Activated T-cell treated with anti-CD3 and anti-CD28 coated beads, Interleukin-2, amount 50 U/mL, for 1 hour (primary cell): Measurements from ENCODE around the gene CCR8.
"Not testable (repeated sequence)": the region's sequence is repeated elsewhere in the genome, so short reads cannot be mapped to it uniquely, and the experiment has no call there.

Experiments
- DNase-seq: peaks from one replicate; pipeline ENCODE4 v3.0.0-alpha.2; 2020

Gene CCR8

GRCh38 chr3:39317571-39318169 is 11.8 kb upstream of the CCR8 start:
- no peak for DNase-seq

- no peak for DNase-seq
These were observed 11.2 kb upstream of the CCR8 start for GRCh38 chr3:39318301-39318700.

GRCh38 chr3:39319249-39319648 is 10.3 kb upstream of the CCR8 start:
- DNase-seq, result no peak

- not testable (repeated sequence) for DNase-seq
These were observed 7.9 kb upstream of the CCR8 start for GRCh38 chr3:39321574-39321983.

GRCh38 chr3:39322209-39322715 is 7.2 kb upstream of the CCR8 start:
- not testable (repeated sequence) for DNase-seq

GRCh38 chr3:39322936-39323335 is 6.6 kb upstream of the CCR8 start:
- no peak for DNase-seq

- no peak for DNase-seq
These were observed 6.0 kb upstream of the CCR8 start for GRCh38 chr3:39323494-39323893.

- no peak for DNase-seq
These were observed 4.3 kb upstream of the CCR8 start for GRCh38 chr3:39325236-39325635.

GRCh38 chr3:39327053-39327745 is 2.3 kb upstream of the CCR8 start:
- DNase-seq, result no peak

- no peak for DNase-seq
These were observed 1.7 kb upstream of the CCR8 start for GRCh38 chr3:39327746-39328349.

- DNase-seq, result no peak
These were observed 1.3 kb downstream of the CCR8 start for GRCh38 chr3:39330824-39331223.

- DNase-seq, result no peak
These were observed 3.0 kb downstream of the CCR8 start for GRCh38 chr3:39332525-39332924.

GRCh38 chr3:39333607-39334006 is 4.1 kb downstream of the CCR8 start:
- no peak for DNase-seq

GRCh38 chr3:39334205-39334604 is 4.7 kb downstream of the CCR8 start:
- DNase-seq, result no peak

- no peak for DNase-seq
These were observed 8.7 kb downstream of the CCR8 start for GRCh38 chr3:39338201-39338600.

GRCh38 chr3:39339086-39339485 is 9.6 kb downstream of the CCR8 start:
- DNase-seq, result no peak

GRCh38 chr3:39343076-39343717 is 13.7 kb downstream of the CCR8 start:
- DNase-seq, result no peak

GRCh38 chr3:39343760-39344159 is 14.3 kb downstream of the CCR8 start:
- DNase-seq, result no peak

GRCh38 chr3:39344746-39345344 is 15.3 kb downstream of the CCR8 start:
- no peak for DNase-seq

GRCh38 chr3:39346785-39347585 is 17.5 kb downstream of the CCR8 start:
- DNase-seq, result no peak

- no peak for DNase-seq
These were observed 18.0 kb downstream of the CCR8 start for GRCh38 chr3:39347586-39347876.

- no peak for DNase-seq
These were observed 19.6 kb downstream of the CCR8 start for GRCh38 chr3:39349080-39349479.

GRCh38 chr3:39350714-39351113 is 21.2 kb downstream of the CCR8 start:
- DNase-seq, result no peak
